ENCODE data around the gene CHAD.

- no peak for TF ChIP-seq EP300 (IDR thresholded peaks at IDR 0.05; ENCODE audit: low read depth in 2 of 2, low read length in 2 of 2)
- no peak for TF ChIP-seq EP300 (CRISPR knock-in tag; IDR thresholded peaks at IDR 0.05; ENCODE audit: borderline replicate concordance)
- TF ChIP-seq ZIK1 (CRISPR knock-in tag; IDR thresholded peaks at IDR 0.05; ENCODE audit: borderline replicate concordance, low read depth): no peak
- no peak for TF ChIP-seq POLR2AphosphoS5 (IDR thresholded peaks at IDR 0.05; ENCODE audit: low read depth, low read length)
- no peak for TF ChIP-seq ZNF773 (CRISPR knock-in tag; IDR thresholded peaks at IDR 0.05; ENCODE audit: borderline replicate concordance)
- TF ChIP-seq CTCF (CRISPR knock-in tag; IDR thresholded peaks at IDR 0.05): no peak
- TF ChIP-seq AHDC1 (CRISPR knock-in tag; IDR thresholded peaks at IDR 0.05; ENCODE audit: borderline replicate concordance): no peak
- no peak for TF ChIP-seq MAX (IDR thresholded peaks at IDR 0.05)
- no peak for TF ChIP-seq GABPA (IDR thresholded peaks at IDR 0.05; ENCODE audit: low read depth, low read length)
- TF ChIP-seq GABPA (CRISPR knock-in tag; IDR thresholded peaks at IDR 0.05; ENCODE audit: low read depth): no peak
- no peak for TF ChIP-seq ZNF317 (CRISPR knock-in tag; IDR thresholded peaks at IDR 0.05)
- no peak for TF ChIP-seq SUZ12 (IDR thresholded peaks at IDR 0.05; ENCODE audit: low read depth, low read length)
- TF ChIP-seq SP5 (CRISPR knock-in tag; IDR thresholded peaks at IDR 0.05; ENCODE audit: borderline replicate concordance, low read depth): no peak
Observed at GRCh38 chr17:50514936-50515702, 46.4 kb upstream of the CHAD start.
